Ureter (tissue), 1 donor: ENCODE results near the gene ZMYM1. TPM values are rescaled to one million over a fixed set of nuclear protein-coding genes. Genes with fewer than 3 reads are reported as not detected.
"Not testable (repeated sequence)": the region's sequence is repeated elsewhere in the genome, so short reads cannot be mapped to it uniquely, and the experiment has no call there.

Experiments
- DNase-seq: peaks from one replicate; pipeline ENCODE4 v3.0.0-alpha.2; 2020; ENCODE audit warnings: low spot score
- total RNA-seq: library from RNA; stranded (reverse); gene quantifications from one replicate; pipeline ENCODE4 v1.2.4, GENCODE V29; 2023
- donor health status: DM: yes; HTN: yes; CAD: no.

The ZMYM1 gene
- total RNA-seq: 25.9 TPM

GRCh38 chr1:35079003-35079930 is at the start of gene ZMYM1:
TSS of gene ZMYM1 (plus strand) at chr1:35079385. CDS start at chr1:35093988, 14,603 bp downstream.
- peak; percentile 86 for DNase-seq

GRCh38 chr1:35029761-35030160 is 49.4 kb upstream of the ZMYM1 start:
- DNase-seq: no peak

GRCh38 chr1:35030338-35030737 is 48.8 kb upstream of the ZMYM1 start:
- DNase-seq: no peak

DNA sequence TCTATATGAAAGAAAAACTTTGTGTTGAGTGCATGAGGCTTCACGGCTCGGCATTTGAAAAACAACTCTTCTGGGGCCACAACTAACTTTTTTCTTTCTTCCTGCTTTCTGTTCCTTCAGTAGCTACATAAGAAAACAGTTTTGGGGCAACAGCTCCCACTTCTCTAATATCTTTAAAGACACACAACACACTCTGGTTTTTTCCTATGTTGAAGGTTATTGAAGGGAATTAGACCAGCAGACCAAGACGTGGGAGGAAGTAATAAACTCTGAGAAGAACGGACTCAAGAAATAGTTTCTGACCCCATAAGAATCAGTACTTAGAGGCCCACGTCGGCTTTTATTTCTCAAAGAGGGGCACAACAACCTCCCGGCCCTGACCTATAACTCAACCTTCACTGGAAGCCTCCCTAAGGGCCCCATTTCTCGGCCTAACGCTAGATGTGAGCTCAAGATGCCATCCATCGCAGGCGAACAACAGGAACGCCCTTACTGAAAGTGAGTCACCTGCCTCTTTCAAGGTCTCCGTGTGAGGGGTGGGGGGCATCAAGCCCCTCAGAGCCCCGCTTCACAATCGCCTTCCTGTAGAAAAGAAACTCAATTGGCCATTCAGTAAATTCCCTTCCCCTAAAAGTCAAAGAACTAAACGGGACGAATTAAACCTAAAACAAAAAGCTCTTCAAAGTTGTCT is 48.3 kb upstream of the ZMYM1 start:
- DNase-seq: peak; percentile 43

DNA sequence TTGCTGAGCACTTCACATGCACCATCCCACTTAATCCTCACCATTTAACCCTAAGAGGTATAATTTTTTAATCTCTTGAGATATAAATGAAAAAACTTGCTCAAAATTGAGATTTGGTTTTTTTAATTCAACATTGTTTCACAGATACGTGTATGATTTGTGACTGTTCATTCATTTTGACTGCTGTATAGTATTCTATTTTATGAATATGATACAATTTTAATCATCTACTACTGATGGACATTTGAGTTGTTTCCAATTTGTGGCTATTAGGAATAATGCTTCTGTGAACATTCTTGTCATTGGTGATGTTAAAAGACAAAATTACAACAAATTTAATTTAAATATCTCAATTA is 46.8 kb upstream of the ZMYM1 start:
- no peak for DNase-seq

DNA sequence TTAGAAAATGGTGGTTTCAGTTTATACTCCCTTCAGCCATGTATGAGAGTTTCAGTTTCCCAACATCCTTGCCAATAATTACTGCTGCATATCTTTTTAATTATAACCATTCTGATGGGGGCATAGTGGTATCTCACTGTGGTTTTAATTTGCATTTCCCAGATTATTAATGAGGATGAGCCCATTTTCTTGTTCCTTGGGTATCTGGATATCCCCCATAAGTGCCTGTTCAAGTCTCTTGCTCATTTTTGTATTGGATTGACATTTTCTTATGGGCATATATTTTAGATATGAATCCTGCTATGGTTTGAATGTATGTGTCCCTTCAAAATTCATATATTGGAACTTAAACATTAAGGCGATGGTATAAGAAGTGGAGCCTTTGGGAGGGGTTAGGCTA is 45.8 kb upstream of the ZMYM1 start:
- no peak for DNase-seq

DNA sequence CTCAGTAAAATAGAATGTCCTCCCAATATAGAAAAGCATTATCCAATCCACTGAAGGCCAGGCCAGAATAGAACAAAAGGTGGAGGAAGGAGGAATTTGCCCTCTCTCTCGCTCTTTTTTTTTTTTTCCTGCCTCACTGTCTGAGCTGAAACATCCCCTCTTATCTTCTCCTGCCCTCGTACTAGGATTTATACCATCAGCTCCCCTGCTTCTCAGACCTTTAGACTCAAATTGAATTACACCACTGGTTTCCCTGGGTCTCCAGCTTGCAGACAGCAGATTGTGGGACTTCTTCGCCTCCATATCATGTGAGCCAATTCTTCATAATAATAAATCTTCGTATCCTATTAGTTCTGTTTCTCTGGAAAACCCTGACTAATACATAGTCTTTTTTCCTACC is 42.6 kb upstream of the ZMYM1 start:
- no peak for DNase-seq

GRCh38 chr1:35037206-35037605 is 42.0 kb upstream of the ZMYM1 start:
- DNase-seq: no peak

DNA sequence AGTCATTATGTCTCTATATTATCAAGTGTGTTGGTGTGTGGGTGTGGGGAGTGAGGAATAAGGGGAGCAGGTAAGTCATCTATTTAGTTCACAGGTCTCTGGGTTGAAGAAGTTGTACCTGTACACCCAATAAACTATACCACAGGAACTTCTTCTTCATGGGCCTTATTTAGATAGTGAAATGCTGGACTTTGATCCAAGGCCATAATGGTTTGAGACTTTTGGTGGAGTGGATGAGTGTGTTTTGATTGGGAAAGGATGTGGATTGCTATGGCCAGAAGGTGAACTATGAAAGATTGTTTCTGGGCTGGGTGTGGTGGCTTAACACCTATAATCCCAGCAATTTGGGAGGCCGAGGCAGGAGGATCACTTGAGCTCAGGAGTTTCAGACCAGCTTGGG is 40.5 kb upstream of the ZMYM1 start:
- no peak for DNase-seq

GRCh38 chr1:35043498-35043897 is 35.7 kb upstream of the ZMYM1 start:
- DNase-seq: no peak

- no peak for DNase-seq
Observed at GRCh38 chr1:35044431-35044830, 34.8 kb upstream of the ZMYM1 start.

GRCh38 chr1:35046730-35047129 is 32.5 kb upstream of the ZMYM1 start:
- no peak for DNase-seq

DNA sequence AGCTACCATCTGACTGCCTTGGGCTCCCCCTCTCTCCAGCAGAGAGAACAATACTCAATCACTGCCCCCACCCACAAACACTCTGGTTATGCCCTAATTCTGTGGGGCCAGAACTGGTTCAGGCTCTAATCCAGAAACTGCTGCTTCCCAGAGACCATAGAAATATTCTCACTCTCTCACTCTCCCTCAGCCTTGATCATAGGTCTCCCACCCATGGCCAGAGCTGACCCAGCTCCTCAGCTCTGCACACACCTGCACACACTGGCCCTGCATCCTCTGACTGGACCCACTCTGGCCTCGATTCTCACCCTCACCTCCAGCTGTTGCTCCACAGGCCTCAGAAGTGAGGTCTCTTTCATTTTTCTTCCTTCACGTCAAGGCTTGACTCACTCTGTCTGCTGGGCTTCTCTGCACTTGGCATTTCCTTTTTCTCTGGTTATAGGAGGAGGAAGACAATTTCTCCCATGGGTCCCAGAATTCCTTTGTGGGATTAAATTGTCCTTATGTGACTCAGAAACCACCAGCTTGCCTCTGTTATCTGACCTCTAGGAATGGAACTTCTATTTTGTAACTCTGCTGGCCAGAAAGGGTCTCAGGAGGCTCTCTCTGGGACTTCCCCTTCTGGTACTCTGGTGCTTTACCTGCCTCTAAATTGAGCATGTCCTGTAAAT is 31.9 kb upstream of the ZMYM1 start:
- no peak for DNase-seq

GRCh38 chr1:35049116-35049515 is 30.1 kb upstream of the ZMYM1 start:
- DNase-seq: no peak

DNA sequence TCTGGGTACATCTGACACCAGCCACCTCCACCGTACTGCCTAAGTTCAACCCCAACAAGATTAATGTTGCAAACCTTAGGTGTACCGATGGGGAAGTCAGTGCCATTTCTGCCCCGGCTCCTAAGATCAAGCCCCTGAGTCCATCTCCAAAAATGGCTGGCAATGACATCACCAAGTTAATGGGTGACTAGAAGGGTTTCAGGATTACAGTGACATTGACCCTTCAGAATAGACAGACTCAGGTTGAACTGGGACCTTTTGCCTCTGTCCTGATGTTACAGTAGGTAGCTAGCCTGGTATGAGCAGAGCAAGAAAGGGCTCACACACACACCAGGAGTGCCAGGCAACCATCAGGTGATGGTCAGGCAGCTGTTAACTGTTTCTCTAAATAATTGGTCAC is 25.8 kb upstream of the ZMYM1 start:
- no peak for DNase-seq

DNA sequence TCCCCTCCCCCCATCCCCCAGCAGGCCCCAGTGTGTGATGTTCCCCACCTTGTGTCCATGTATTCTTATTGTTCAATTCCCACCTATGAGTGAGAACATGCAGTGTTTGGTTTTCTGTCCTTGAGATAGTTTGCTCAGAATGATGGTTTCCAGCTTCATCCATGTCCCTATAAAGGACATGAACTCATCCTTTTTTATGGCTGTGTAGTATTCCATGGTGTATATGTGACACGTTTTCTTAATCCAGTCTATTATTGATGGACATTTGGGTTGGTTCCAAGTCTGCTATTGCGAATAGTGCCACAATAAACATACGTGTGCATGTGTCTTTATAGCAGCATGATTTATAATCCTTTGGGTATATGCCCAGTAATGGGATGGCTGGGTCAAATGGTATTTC is 24.9 kb upstream of the ZMYM1 start:
- DNase-seq: not testable (repeated sequence)

GRCh38 chr1:35058321-35058720 is 20.9 kb upstream of the ZMYM1 start:
- DNase-seq: not testable (repeated sequence)

DNA sequence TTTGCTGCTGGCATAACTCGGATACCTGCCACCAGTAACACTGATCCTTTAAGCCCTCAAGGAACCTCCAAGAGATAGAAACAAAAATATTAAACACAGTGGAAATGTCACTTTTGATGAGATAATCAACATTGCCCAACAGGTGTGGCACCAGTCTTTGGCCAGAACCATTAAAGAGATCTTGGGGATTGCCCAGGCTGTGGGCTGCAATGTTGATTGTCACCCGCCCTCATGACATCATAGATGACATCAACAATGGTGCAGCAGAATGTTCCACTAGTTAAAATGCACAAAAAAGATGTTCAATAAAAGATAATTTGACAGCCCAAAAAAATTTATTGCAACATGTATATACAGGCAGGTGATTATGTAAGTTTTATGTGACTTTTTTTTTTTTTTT is 20.2 kb upstream of the ZMYM1 start:
- no peak for DNase-seq

DNA sequence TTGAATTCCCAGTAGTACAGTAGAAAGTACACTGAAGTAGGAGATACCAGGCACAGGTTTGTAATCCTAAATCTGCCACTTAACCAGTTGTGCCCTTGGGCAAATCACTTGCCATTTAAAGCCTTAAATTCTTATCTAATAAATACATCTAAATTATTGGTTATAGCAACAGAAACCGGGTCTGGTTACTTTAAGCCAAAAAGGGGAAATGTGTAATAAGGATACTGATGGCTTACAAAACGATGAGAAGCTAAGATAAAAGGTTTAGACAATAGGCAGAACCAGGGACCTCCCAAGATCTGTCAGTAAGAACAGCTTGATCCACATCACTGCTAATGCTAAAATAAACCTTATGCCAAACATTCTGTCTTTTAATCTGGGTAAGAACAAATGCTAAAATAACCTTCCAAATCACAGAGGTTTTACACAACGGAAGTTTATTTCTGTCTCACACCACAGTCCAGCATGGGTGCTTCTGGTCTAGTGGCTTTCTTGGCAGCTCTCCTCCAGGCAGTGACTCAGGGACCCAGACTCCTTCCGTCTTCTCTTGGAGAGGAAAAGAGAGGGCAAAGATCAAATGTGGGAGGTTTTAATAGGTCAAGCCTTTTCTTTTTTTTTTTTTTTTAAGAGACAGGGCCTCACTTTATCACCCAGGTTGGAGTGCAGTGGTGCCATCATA is 16.5 kb upstream of the ZMYM1 start:
- no peak for DNase-seq

GRCh38 chr1:35064265-35064664 is 14.9 kb upstream of the ZMYM1 start:
- no peak for DNase-seq

DNA sequence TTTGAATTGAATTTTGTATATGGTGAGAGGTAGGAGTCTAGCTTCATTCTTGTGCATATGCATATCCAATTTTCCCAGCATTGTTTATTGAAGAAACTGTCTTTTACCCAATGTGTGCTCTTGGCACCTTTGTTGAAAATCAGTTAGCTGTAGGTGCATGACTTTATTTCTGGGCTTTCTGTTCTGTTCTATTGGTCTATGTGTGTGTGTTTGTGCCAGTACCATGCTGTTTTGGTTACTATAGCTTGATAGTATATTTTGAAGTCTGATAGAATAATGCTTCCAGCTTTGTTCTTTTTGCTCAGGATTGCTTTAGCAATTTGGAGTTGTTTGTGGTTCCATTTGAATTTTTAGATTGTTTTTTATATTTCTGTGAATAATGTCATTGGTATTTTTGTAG is 9.4 kb upstream of the ZMYM1 start:
- DNase-seq: no peak

DNA sequence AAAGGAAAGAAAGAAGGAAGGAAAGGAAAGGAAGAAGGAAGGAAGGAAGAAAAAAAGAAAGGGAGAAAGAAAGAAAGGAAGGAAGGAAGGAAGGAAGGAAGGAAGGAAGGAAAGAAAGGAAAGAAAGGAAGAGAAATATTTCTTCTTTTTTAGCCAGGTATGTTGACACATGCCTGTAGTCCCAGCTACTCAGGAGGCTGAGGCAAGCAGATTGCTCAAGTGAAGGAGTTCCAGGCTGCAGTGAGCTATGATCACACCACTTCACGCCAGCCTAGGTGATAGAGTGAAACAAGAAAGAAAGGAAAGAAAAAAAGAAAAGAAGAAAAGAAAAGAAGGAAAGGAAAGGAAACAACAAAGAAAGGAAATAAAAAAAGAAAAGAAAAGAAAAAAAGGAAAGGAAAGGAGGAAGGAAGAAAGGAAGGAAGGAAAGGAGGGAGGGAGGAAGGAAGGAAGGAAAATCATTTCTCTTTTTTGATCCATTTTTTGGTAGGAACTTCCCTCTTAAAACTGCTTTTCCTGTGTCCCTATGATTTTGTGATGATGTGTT is 5.8 kb upstream of the ZMYM1 start:
- no peak for DNase-seq
